Sigmoid colon (tissue), 7 donors: ENCODE data around the gene ZCCHC14. TPM values are rescaled to one million over a fixed set of nuclear protein-coding genes. Genes with fewer than 3 reads are reported as not detected.
A peak's percentile ranks its signal among the peaks of the same experiment; 100 is the strongest.

Experiments used
- DNase-seq: peaks from one replicate; pipeline ENCODE4 v3.0.0-alpha.2; 2019
- H3K27ac ChIP-seq, 4 donors: fragments of 200-600 bp; sonication (generic); one replicate each; pipeline ENCODE4 v1.5.1; 2016 to 2019; ENCODE audit warnings: mild to moderate bottlenecking in 1 of 4
- H3K27me3 ChIP-seq, 3 donors: fragments of 200-600 bp; sonication (generic); one replicate each; pipeline ENCODE4 v1.5.1; 2019; ENCODE audit warnings: mild to moderate bottlenecking in 1 of 3
- H3K36me3 ChIP-seq, 4 donors: fragments of 200-600 bp; sonication (generic); one replicate each; pipeline ENCODE4 v1.5.1; 2016 to 2019
- H3K4me1 ChIP-seq, 4 donors: fragments of 200-600 bp; sonication (generic); one replicate each; pipeline ENCODE4 v1.5.1; 2017 to 2019
- H3K4me3 ChIP-seq, 4 donors: fragments of 200-600 bp; sonication (generic); one replicate each; pipeline ENCODE4 v1.5.1; 2017 to 2019; ENCODE audit warnings: mild to moderate bottlenecking in 2 of 4, moderate library complexity in 1 of 4
- H3K9me3 ChIP-seq, 4 donors: fragments of 200-600 bp in 3 of 4; sonication (generic) in 3 of 4; one replicate each; pipeline versions ENCODE4 v1.5.1 to v1.6.1; 2013 to 2019
- EP300 ChIP-seq, 4 donors: sonication (generic); formaldehyde crosslinking; IDR thresholded peaks; one replicate each; pipeline ENCODE4 v1.6.1; 2017; ENCODE audit warnings: antibody characterized with exemption in 4 of 4
- POLR2A ChIP-seq, 2 donors: fragments of 450-650 bp; IDR thresholded peaks; one replicate each; pipeline ENCODE4 v1.6.1; 2016; ENCODE audit warnings: antibody characterized with exemption in 2 of 2, mild to moderate bottlenecking in 2 of 2, moderate library complexity in 2 of 2
- POLR2AphosphoS5 ChIP-seq, 4 donors: sonication (generic); formaldehyde crosslinking; IDR thresholded peaks; one replicate each; pipeline ENCODE4 v1.6.1; 2017; ENCODE audit warnings: antibody characterized with exemption in 4 of 4
- WGBS, 2 donors: extraction: QIAGEN DNeasy Blood & Tissue Kit; methylation state at CpG; one replicate each; pipeline ENCODE4 v1.1.7; 2013; 5-methylcytosine and 5-hydroxymethylcytosine counted together
- intact Hi-C: fragments of 100-400 bp; cut with DNase I; formaldehyde crosslinking; loops from one replicate; pipeline ENCODE4 v1.15.1; 2023
- polyA plus RNA-seq, 3 donors: library from polyadenylated mRNA; stranded (reverse); fragments of 200-250 nt; gene quantifications; one replicate each; pipeline ENCODE4 v1.2.3, GENCODE V29; 2013
- total RNA-seq, 4 donors: library from RNA; depleted of rRNA; stranded (reverse); fragments of >200 nt; gene quantifications; one replicate each; pipeline ENCODE4 v1.1.0, GENCODE V29; 2016
- TF ChIP-seq, protein P1 (sequence below), 4 experiments: fragments of 450-650 bp in 3 of 4; fragments of 200-600 bp in 1 of 4; IDR thresholded peaks; one replicate each; pipeline ENCODE4 v1.5.1; 2016 to 2019; ENCODE audit warnings: antibody characterized with exemption in 4 of 4, mild to moderate bottlenecking in 3 of 4, moderate library complexity in 2 of 4
- donor health status: healthy with polysubstance abuse.
- donor health status: Bipolar disorder and iron deficiency.
- donor health status: healthy.

Gene ZCCHC14
- total and polyA plus RNA-seq, 7 donors: 6.0 to 23.8 (median 11.8) TPM

DNA sequence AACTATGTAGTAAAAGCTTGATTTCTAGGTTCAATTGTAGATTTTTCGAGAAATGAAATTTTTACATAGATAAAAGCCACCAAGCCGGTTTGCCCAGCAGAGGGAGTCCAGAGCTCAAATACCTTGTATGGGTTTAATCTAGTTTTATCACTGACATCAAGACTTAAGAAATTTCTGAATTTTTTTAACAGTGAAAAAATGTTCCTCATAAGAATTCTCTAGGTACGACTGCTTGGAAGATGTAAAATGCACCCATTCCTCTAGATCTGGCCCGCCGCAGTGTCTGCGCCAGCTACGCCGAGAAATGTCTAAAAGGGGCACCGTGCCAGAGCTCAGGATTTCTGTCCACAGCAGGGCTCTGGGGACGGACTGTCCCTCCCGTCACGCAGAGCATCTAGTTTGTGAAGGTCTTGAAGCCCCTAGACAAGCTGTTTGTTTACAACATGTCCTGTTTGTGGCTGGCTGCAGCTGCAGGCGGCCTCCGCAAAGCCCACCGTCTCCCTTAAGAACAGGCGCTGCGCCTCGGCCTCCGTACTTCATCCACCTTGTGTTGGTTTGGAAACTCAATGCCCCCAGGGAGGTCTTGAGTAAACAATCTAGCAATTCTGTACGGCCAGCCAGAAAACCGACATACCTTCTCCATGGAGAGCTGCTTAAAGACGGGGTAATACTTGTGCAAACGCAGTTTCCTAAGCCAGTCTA lies 75.8 kb downstream of the ZCCHC14 start:
- no peak overlapping the region for H3K27ac ChIP-seq
- no peaks in the 10 kb centered on the region for H3K4me1 ChIP-seq
- H3K36me3 ChIP-seq: peaks cover 3 to 95% (median 29%) of the 10 kb centered on the region in 4 donors
- no peaks in the 10 kb centered on the region for H3K9me3 ChIP-seq
- 87 to 88% methylated on average over 23 of the region's 23 CpGs for WGBS, 2 donors
- intact Hi-C loops: loop anchor here (5.0 to 10.0 kb wide), 3 partner anchors 75 to 220 kb away; partner anchors contain the start of gene ZCCHC14
- TF ChIP-seq POLR2A (IDR thresholded peaks at IDR 0.05) (no peak), EP300 (IDR thresholded peaks at IDR 0.05) (no peak), POLR2AphosphoS5 (IDR thresholded peaks at IDR 0.05) (no peak)
- TF ChIP-seq, protein P1, sequence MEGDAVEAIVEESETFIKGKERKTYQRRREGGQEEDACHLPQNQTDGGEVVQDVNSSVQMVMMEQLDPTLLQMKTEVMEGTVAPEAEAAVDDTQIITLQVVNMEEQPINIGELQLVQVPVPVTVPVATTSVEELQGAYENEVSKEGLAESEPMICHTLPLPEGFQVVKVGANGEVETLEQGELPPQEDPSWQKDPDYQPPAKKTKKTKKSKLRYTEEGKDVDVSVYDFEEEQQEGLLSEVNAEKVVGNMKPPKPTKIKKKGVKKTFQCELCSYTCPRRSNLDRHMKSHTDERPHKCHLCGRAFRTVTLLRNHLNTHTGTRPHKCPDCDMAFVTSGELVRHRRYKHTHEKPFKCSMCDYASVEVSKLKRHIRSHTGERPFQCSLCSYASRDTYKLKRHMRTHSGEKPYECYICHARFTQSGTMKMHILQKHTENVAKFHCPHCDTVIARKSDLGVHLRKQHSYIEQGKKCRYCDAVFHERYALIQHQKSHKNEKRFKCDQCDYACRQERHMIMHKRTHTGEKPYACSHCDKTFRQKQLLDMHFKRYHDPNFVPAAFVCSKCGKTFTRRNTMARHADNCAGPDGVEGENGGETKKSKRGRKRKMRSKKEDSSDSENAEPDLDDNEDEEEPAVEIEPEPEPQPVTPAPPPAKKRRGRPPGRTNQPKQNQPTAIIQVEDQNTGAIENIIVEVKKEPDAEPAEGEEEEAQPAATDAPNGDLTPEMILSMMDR (IDR thresholded peaks at IDR 0.05): peak; percentile 10 to 54 (median 40)
- DNase-seq: peak; percentile 69
- H3K27me3 ChIP-seq: no peaks in the 10 kb centered on the region
- H3K4me3 ChIP-seq: no peak overlapping the region

DNA sequence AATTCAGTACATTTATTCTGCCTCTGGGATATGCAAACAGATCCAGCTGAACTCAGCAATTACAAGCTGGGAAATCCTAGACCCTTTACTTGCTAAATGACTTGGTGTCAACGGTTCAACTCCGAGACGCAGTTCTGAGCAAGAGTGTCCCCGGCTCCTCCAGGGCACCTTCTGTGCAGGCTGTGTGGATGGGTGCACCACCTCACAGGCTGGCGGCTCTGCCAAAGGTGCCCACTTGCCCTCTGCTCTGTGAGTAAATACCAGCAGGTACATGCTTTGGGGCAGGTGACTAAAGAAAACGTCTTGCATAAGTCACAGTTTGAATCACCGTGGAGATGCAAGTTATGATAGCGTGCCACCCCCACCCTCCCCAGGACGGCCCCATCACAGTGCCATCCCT lies 77.4 kb downstream of the ZCCHC14 start:
- Histone ChIP-seq H3K4me3 (no peak overlapping the region), H3K9me3 (no peaks in the 10 kb centered on the region), H3K27ac (no peak overlapping the region), H3K27me3 (no peaks in the 10 kb centered on the region), H3K36me3 (peaks cover 14 to 97% (median 39%) of the 10 kb centered on the region in 4 donors), H3K4me1 (no peaks in the 10 kb centered on the region)
- intact Hi-C loops: loop anchor here (5.0 to 10.0 kb wide), 3 partner anchors 77 to 222 kb away; partner anchors contain the start of gene ZCCHC14
- 90 to 91% methylated on average over 9 of the region's 9 CpGs for WGBS, 2 donors
- TF ChIP-seq POLR2AphosphoS5 (IDR thresholded peaks at IDR 0.05): no peak
- no peak for TF ChIP-seq EP300 (IDR thresholded peaks at IDR 0.05)
- no peak for TF ChIP-seq POLR2A (IDR thresholded peaks at IDR 0.05)
- TF ChIP-seq, protein P1 (IDR thresholded peaks at IDR 0.05): no peak
- DNase-seq: peak; percentile 34

DNA sequence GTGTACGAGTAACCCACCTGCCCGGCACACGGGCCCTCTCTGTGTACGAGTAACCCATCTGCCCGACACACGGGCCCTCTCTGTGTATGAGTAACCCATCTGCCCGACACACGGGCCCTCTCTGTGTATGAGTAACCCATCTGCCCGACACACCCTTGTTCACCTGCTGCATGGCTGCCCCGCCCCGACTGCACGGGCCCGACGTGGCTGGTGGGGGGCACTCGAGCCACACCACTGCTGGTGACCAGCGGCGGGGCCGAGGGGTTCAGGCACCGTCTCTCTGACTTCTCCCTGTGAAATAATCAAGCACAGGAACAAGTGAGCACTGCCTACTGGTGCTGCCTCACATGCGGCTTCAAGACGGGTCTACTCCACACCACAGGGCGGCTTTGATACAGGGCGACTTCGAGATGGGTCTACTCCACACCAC lies 78.6 kb downstream of the ZCCHC14 start:
- no peaks in the 10 kb centered on the region for H3K9me3 ChIP-seq
- no peak for TF ChIP-seq POLR2A (IDR thresholded peaks at IDR 0.05)
- H3K4me1 ChIP-seq: no peaks in the 10 kb centered on the region
- no peak overlapping the region for H3K27ac ChIP-seq
- no peaks in the 10 kb centered on the region for H3K27me3 ChIP-seq
- peak; percentile 60 for DNase-seq
- 54 to 76% methylated on average over 24 of the region's 24 CpGs for WGBS, 2 donors
- H3K36me3 ChIP-seq: peaks cover 18 to 97% (median 38%) of the 10 kb centered on the region in 4 donors
- H3K4me3 ChIP-seq: no peak overlapping the region
- intact Hi-C loops: loop anchor here (10.0 kb wide), 1 partner anchor 131 kb away; no protein-coding TSS in a partner anchor

DNA sequence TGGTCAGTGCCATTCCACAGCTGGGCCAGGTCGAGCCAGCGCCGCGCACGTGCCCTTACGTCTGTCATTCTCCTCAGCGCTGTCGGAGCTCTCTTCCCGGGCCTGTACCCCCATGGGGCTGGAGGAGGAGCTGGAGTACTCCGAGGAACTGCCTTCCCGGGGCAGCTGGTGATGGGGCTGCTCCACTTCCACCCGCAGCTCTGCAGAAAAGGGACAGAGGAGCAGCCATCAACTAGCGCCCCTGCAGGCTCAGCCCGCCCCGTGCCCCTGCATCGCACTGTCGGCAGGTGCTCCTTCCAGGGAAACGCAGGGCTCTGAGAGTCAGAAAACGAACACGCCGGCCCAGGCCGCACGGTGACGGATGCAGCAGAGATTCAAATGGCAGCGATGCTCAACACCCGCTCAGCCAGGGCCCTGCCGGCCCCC lies 79.8 kb downstream of the ZCCHC14 start:
- H3K27me3 ChIP-seq: no peaks in the 10 kb centered on the region
- H3K27ac ChIP-seq: no peak overlapping the region
- WGBS, 2 donors: 92 to 95% methylated on average over 27 of the region's 27 CpGs
- H3K4me1 ChIP-seq: no peaks in the 10 kb centered on the region
- H3K4me3 ChIP-seq: no peak overlapping the region
- DNase-seq: peak; percentile 61
- H3K36me3 ChIP-seq: peaks cover 18 to 98% (median 35%) of the 10 kb centered on the region in 4 donors
- no peak for TF ChIP-seq POLR2AphosphoS5 (IDR thresholded peaks at IDR 0.05)
- TF ChIP-seq POLR2A (IDR thresholded peaks at IDR 0.05): no peak
- TF ChIP-seq, protein P1 (IDR thresholded peaks at IDR 0.05): no peak
- no peak for TF ChIP-seq EP300 (IDR thresholded peaks at IDR 0.05)
- intact Hi-C loops: loop anchor here (10.0 kb wide), 1 partner anchor 132 kb away; no protein-coding TSS in a partner anchor
- no peaks in the 10 kb centered on the region for H3K9me3 ChIP-seq

DNA sequence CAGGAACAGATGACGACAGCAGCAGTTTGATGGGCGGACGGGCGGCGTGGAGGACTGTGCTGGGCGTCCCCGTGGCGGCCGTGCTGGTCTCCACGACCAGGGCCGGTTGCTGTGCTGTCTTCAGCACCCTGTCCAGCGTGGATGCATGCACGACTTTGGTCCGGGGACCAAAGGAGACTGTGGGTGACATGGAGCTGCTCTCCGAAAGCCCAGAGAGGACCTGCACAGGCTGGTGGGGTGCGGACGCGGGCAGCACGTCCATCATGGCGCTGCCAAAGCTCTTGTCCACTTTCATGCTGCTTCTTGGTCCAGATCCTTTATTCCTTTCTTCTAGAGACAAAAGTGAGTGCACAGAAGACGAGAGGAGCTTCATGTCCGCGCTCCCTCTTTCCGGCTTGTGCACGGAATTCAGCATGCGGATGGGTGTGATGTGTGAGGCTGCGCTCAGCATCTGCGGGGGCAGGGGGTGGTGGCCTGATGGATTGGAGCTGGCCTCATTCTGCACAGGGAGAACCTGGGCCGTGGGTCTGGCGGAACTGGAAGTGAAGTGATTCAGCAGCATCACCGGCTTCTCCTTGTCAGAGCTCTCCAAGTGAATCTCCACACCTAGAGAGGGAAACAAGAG lies 80.3 kb downstream of the ZCCHC14 start:
- WGBS, 2 donors: 93% methylated on average over 31 of the region's 31 CpGs
- H3K27me3 ChIP-seq: no peaks in the 10 kb centered on the region
- no peaks in the 10 kb centered on the region for H3K9me3 ChIP-seq
- no peaks in the 10 kb centered on the region for H3K4me1 ChIP-seq
- intact Hi-C loops: loop anchor here (10.0 kb wide), 1 partner anchor 132 kb away; no protein-coding TSS in a partner anchor
- no peak overlapping the region for H3K27ac ChIP-seq
- TF ChIP-seq POLR2AphosphoS5 (IDR thresholded peaks at IDR 0.05): no peak
- TF ChIP-seq, protein P1 (IDR thresholded peaks at IDR 0.05): no peak
- TF ChIP-seq EP300 (IDR thresholded peaks at IDR 0.05): no peak
- TF ChIP-seq POLR2A (IDR thresholded peaks at IDR 0.05): no peak
- H3K36me3 ChIP-seq: peaks cover 18 to 98% (median 36%) of the 10 kb centered on the region in 4 donors
- no peak overlapping the region for H3K4me3 ChIP-seq
- DNase-seq: peak; percentile 61
